CD4-positive, alpha-beta T cell treated with Interleukin-12 subunit alpha and Interleukin-12 subunit beta, for 1 hour (primary cell): Measurements from ENCODE around the gene PAPPA2.

ENCODE experiments used
- DNase-seq: peaks from one replicate; pipeline ENCODE4 v3.0.0-alpha.2; 2020

Gene PAPPA2

DNA sequence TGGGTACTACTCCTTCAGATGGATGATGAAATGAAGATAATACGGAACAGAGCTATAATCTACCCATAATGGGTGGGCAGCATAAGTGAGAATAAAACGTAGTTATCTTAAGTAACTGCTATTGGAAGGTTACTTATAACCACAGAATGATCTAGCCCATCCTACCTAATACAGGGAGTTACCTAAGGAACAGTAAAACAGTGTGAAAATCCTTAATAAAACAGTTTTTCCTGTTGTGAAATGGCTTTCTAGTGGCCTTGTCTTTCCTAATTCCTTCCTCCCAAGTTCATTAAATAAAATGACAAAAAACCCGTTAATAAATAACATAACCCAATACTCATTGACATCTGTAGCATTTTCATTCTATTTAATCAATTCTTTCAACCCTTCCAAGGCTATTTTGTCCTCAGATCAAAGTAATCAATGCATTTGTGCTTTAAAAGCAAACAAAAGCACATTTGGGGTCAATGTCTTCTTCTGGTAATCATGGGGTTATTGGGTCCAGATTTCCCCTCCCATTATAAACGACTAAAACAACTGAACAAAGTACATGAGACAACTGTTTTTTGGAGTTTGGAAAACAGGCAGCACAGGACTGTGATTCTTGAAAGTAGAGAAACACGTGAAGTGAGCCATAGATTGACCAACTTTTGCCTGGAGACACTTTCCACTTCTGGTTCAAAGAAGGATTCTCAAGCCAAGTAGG, 42.0 kb downstream of the PAPPA2 start:
- no peak for DNase-seq

DNA sequence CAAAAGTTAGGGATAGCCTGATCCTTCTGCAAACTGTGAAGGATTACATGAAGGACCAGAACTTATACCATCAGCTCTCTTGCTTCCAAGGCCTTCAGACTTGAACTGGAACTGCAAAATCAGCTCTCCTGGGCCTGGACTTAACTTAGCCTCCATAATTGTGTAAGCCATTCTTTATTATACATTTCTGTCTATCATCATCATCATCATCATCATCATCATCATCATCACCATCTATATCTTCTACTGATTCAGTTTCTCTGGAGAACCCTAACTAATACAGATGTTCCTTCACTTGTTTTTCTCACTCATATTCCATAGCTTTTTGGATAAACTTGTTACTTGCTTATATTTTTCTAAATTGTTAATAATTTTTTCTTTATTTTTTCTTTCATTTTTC, 50.0 kb downstream of the PAPPA2 start:
- DNase-seq: no peak

DNA sequence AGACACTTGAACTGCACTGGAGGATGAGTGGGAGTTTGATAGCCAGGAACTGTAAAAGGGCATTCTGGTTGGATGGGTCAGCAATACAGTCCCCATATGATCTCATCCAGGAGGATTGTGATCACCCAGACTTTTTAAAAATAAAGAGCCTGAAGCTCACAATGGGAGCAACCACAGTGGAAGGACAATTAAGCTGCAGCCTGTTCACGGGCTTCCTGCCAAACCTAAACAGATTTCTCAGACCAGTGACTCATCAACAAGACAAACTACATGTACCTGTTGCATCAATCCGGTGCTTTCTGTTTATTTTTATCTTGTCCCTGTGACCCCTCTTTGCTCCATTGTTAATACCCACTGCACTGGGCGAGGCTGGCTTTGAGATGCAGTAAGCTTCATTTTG, 52.3 kb downstream of the PAPPA2 start:
- no peak for DNase-seq

DNA sequence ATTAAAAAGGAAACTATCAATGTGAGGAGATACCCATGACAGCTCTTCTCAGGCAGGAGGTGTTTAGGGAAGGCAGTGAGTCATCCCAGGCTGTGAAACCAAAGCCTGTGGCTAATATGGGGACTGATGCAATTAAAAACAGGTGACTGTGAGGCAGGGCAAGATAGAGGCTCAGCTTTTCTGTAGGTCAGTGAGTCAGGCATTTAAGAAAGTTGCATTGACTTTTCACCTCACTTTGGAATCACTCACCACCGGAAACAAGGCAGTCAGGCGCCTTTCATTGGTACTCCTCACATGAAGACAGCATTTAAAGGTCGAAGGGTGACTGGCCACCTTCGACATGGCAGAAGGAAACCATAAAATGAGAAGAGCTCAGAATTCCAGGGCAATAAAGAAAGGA, 54.5 kb downstream of the PAPPA2 start:
- no peak for DNase-seq

DNA sequence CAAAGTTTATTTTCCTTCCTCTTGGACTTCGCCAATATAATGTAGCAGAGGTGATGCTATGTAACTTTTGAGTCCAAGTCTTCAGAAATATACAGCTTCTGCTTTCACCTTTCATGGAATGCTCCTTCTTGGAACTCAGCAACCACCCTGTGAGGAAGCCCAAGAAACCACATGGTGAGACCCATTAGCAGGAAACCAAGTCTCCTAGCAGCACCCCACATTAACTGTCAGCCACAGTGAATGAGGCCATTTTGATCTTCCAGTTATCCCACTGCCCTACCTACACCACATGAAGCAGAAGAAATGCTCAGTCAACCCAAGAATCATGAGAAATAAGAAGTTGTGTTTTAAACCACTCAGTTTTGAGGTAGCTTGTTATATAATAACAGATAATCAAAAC, 58.2 kb downstream of the PAPPA2 start:
- DNase-seq: no peak

DNA sequence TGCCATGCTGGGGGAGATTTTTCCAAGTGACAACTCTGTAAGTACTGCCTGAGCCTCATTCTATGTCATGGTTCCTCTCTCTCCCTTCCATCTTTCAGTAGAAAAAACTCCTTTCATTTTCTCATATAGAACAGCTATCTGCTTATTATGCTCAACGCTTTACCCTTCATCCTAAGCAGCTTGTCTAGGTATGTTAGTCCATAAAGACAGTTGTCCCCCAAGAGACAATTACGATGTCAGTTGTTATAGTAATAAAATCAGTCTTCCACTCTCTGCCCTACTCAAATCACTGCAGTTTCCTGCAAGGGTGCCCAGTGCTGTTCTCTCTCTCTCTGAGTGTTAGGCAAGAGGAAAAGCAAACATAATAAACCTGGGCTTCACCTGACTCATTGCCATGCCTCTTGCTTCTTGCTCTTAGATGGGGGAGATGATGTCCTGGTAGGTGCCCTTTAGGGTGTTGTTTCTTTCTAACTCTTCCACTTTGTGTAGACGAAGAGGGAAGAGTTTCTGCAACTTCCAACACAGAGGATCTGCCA, 59.4 kb downstream of the PAPPA2 start:
- no peak for DNase-seq

DNA sequence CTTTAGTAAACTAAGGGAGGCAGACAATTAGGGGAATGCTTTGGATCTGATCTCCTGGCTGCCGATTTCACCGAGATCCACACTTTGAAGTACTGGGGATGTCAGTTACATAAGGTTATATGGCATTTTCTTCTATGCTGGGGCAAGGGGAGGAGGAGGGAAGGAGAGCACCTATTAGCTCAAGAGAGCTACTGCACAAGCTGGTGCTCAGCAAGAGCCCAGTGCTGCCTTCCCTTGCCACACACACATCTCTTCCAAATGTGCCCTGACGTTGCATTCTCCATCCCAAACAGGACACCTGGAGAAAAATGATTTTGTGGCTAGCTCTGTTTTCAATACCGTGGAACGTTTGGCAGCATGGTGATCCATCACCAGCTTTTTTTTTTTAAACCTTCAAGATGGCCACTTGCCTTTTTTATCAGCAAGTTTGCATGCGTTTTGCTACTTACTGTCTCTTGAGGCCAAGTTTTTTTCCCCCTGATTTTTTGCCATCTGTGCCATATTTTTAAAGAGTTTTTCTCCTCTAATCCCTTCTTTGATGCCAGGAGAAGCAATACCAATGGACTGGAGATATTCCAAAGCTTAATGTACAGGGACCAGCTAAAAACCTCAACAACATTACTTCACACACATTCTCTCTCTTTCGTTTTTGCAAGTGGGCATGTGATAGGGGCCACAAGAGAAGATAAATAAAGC, 66.6 kb downstream of the PAPPA2 start:
- no peak for DNase-seq

DNA sequence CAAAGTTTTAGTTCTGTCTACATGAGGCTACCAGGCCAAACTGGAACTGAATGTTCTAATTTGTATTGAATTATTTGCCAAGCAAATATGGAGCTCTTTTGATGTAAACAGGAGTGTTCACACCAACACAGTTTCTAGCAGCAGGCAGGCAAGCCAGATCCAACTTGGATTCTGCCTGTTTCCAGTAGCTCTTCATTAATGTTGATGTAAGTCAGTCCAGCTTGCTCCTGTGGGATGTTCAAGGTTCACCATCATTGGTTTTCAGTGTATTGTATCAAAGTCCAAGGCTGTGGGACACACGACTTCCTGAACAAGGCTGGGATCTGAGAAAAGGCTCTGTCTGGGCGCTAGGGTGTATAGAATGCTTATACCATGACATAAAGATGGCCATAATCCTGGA, 68.1 kb downstream of the PAPPA2 start:
- no peak for DNase-seq

DNA sequence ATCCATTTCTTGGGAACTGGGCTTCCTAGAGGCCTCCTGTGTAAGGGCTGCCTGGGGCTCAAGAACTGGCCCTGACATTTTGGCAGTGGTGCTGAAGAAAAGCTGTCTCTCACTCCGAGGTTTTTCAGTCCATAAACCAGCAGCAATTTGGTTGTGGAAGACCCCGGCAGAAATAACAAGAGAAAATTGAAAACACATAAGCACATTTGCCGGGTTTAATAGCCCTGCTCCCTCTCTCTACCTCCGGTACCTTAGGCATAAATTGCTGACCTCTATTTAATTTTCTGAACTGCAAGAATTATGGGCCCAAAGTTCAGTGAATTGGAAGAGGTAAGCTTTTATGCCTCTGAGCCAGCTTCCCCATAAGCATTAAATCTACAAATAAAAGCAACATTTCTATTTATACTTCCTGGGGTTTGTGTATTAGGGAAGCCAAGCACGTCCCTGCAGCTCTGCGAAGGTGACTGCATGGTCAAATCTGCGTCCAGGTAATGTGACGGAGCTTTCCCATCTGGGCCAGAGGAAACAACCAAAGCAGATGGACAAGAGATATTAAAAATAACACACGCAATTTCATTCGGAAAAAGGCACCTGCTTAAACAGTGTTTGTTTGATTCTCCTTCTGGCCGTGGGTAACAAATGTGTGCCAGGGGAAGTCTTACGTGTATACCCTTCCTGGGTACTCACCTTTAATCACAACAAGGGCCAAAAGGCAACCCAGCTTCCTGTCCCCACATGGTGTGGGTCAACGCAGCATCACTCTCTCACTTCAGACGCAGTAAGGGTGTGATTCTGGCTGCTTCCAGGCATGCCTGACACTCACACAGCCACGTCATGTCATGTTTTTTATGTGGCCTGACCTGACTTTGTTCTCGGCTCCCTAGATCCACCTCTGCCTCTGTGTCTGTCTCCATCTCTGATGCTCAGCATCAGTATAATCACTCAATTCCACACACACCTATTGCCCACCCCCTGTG, 69.2 kb downstream of the PAPPA2 start:
- DNase-seq: no peak

DNA sequence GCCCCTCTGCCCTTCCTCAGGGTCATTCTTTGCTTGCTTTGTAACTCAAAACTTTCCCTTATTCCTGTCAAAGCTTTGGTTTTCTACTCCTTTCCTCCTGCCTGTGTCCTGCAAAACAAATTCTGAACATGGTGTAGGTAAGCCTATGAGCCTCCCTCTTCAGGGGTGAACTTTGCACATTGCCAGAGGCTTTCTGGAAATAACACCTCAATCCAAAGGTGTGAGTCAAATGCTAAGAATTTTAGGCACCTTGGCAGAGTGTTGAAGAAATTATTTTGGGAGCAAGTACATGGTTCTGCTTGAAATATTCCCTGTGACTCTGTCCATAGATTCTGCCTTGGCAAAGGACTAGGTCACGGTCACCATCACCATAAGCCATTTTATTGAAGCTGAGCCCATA, 70.0 kb downstream of the PAPPA2 start:
- no peak for DNase-seq

DNA sequence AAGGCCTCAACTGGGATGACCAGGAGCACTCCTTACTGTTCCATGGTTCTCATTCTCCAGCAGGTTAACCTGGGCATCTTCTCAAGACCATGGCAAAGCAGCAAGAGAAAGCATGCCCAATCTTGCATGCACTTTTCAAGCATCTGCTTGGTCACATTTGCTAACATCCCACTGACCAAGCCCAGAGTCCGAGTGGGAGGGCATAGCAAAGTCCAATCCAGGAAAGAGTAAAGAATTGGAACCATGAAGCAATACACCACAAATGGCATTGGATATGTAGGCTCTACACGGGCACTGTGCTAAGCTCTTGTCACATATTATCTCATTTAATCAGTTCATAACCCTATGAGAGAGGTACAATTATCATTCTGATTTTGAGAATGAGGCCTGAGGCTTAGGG, 73.6 kb downstream of the PAPPA2 start:
- DNase-seq: no peak

DNA sequence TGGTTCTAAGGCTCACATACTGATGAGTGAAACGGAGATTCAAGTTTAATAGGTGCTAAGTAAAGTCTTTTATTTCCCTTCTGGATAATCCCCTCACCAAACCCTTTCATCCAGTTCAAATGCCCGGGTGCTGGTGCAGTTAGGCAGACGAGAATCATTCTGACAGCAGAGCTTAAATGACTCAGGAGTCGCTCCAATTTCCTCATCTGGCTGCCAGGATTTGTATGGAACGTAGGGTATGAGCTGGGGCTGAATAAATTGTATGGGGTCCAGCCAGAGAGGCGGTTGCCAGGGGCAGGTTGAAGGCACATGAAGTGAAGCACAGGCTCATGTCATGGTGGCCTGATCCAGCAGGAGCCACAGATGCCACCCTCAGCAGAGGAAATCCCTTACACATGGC, 76.0 kb downstream of the PAPPA2 start:
- no peak for DNase-seq

DNA sequence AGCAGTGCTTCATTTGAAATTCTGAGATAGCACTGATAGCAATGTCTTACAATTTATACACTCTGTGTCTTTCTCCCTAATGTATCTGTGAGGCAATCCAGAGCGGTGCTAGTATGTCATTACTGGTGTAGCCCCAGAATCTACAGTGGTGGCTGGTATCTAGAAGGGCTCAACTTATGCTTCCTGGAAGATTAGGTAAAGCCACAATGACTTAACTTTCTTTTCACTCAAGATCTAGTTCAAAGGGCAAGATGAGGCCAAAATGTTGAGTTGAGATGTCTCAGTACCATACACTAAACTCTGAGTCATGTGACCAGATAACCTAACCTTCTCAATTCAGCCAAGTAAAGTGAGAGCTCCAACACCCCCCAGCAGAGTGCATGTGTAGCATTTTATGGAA, 77.5 kb downstream of the PAPPA2 start:
- no peak for DNase-seq

DNA sequence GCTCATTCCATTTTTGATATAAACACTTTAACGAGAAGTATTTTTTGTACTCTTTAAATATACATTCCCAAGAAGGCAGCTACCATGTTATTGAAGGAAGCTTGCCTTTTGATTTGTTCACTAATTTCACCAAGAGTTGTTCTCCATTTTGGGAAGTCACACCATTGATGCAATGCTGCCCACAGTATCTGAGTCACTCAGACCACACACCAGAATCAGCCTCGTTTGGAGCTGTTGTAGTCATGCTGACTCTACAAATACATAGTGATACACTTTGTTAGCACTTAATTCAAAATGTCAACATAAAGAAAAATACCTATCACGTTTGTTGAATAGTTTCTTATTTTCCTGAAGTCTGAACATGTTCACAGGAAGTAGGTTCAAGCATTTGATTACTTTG, 78.7 kb downstream of the PAPPA2 start:
- DNase-seq: no peak

DNA sequence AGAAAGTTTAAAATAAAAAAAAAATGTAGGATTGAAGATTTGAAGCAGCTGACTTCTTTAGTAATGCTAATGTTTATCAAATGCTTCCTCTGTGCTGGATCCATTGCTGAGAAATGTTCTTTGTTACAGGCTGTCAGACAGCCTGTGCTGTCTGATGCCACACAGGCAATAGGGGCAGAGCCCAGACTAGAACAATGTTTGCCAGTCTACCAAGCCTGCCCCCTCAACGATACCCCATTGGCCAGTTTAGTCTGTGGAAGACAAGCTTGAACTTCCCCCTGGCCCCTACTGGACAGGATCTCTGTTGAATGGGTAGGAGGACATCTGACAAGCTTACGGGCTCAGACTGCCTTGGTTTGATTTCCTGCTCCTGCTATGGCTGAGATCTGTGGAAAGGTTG, 79.4 kb downstream of the PAPPA2 start:
- no peak for DNase-seq

DNA sequence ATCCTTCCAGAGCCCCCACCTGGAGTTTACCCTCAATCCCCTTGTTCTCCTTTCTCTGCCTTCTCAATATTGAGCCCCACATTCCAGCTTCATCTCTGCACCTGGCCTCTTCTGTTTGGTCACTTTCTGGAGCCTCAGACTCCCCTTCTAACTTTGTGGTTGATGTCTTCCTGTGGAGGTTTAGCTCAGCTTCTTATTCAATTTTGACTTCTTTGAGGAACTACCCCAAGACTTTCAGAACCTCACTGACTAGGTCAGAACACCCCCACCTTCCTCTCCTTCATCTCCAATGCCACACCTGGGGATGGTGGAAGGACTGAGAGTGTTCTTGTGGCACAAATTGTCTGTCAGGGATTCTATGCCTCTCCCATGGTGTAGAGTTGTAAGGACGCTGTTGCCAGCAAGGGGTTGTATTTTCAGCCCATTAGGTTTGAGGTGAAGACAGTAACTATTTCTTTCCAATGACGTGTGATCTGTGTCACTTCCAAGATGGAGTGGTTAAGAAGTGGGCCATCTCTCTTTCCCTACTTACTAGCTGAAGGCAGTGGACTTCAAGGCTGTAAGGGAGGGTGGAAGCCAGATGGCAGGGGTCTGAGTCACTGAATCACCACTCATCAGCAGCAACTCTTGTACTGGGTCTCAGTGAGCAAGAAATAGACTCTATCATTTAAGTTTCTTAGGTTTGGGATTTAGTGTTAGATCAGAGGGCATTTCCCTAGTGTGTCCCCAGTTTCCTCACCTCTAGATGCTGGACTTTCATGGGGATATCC, 80.6 kb downstream of the PAPPA2 start:
- no peak for DNase-seq

DNA sequence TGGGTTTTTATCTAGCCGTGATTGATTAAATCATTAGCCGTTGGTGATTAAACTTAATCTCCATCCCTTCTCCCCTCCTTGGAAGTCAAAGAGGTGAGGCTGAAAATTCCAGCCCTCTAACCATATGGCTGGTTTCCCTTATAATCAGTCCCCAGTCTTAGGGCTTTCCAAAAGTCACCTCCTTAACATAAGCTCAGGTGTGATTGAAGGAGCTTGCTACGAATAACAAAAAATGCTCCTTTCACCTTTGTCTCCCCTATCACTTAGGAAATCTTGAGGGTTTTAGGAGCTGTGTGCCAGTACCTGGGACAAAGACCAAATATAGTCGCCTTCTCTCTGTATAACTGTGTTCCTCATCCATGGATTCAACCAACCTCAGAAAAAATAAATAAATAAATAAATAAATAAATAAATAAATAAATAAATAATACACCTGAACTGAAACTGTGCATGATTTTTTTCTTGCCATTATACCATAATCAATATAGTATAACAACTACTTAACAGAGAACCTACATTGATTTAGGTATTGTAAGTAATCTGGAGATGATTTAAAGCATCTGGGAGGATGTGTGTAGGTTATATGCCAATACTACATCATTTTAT, 82.2 kb downstream of the PAPPA2 start:
- no peak for DNase-seq

DNA sequence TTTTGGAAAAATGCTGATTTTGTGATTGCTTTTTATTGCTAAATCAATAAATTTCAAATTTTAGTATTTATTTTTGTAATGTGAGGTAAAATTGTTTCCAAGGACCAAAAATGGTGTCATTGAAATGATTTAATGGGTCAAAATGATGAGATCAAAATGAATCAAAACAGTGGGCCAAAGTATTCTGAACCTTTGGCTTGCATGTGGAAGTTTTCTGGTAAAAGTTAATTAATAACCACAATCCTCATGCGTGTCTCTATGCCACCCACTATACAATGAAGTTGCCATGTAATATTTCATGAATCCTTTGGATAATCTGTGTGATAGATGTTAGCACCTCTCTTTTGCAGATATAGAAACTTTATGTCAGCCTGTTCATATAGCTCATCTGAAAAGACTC, 83.8 kb downstream of the PAPPA2 start:
- no peak for DNase-seq

DNA sequence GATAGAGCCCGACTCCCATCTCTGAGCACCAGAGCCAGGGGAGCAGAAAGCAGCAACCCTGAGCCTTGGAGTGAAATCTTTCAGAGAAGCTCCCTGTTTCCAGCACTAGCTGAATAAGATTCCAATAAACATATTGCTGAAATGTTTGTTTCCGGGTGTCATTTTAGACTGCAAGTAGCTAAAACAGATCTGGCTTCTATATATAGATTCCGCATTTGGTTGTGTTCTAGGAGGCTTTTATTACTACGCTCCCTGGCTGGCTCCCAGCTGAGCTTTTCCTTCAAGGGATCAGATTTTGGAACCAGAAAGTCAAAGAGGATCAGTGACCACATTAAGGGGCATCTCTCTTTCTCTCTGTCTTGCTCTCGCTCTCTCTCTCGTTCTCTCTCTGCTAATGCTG, 88.2 kb downstream of the PAPPA2 start:
- DNase-seq: no peak

DNA sequence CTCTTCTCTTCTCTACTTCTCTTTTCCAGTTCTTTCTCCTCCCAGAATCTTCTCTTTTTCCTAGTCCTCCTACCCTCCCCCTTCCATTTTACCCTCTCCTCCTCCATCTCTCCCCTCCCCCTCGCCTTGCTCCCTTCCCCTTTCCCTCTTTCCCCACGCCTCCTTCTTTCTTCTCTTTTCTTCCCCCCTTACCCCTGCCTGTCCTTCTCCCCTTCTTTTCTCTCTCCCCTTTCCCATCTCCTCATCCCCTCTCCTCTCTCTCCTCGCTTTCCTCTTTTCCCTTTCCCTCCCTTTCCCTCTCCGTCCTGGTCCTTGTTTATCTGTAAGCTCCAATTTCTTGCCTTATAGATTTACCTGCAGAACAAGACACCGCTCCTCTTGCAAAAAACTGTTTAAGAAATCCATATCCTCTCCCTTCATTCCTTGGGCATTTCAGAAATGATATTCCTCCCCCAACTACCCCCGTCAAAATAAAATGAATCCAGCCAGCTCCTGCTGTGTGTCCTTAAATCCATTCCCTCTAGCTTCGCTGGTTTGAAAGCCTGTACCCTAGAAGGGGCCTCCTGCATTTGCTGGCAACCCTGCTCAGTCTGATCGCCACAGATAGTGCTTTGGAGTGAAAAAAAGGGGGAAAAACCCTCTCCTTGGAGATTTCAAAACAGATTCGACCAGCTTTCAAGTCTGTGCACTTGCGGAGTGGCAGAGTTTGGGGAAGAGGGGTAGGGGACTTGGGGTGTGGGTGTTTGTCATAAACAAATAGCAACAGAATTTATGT, 89.4 kb downstream of the PAPPA2 start:
- no peak for DNase-seq

DNA sequence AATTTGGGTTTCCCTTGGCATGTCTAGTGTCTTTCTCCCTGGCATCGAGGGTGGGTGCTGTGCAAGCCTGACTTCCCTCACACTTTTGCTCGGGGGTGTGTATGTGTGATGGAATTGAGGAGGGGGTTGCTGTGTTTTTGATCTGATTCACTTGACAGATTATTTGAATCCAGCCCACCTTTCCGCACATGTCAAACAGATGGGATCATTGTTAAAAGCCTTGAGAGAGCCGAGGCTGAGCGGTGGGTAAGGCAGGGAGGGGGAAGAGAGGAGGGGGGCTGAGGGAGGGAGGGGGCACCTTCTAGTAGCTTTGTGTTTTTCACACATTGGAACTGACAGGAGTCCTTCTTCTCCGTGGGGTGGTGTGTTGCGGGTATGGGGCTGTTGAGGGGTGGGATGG, 90.0 kb downstream of the PAPPA2 start:
- DNase-seq: no peak
